HK-2 (cell line): ENCODE results near the gene CCDC34.
"Not testable (repeated sequence)": the region's sequence is repeated elsewhere in the genome, so short reads cannot be mapped to it uniquely, and the experiment has no call there.

ENCODE experiments used
- DNase-seq: peaks from one replicate; pipeline ENCODE4 v3.0.0-alpha.2; 2018; ENCODE audit not compliant: unreplicated experiment

CCDC34 gene

GRCh38 chr11:27361649-27362431, 1.2 kb downstream of the CCDC34 start:
- DNase-seq = no peak

DNA sequence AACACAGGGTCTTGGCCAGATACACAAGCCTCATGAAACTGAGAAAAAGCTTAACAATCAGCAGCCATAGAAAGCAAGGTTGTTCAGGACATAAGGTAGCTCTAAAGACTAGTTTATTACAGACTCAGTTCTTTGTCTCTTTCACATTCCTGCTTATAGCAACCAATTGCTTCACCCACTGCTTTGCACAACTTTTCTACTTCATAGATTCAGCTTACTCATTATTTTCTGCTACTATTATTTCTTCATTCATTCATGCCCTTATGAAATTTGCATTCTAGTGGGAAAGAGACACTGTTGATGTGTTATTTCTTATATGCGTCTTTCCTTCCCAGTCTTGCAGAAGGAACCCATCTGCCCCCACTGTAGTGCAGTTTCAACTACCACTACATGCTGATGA, 4.7 kb downstream of the CCDC34 start:
- DNase-seq = no peak

GRCh38 chr11:27357250-27357649, 5.8 kb downstream of the CCDC34 start:
- DNase-seq = no peak

GRCh38 chr11:27356624-27357222, 6.3 kb downstream of the CCDC34 start:
- DNase-seq = no peak

GRCh38 chr11:27355575-27356104, 7.4 kb downstream of the CCDC34 start:
- DNase-seq = no peak

GRCh38 chr11:27354359-27354965, 8.6 kb downstream of the CCDC34 start:
- no peak for DNase-seq

DNA sequence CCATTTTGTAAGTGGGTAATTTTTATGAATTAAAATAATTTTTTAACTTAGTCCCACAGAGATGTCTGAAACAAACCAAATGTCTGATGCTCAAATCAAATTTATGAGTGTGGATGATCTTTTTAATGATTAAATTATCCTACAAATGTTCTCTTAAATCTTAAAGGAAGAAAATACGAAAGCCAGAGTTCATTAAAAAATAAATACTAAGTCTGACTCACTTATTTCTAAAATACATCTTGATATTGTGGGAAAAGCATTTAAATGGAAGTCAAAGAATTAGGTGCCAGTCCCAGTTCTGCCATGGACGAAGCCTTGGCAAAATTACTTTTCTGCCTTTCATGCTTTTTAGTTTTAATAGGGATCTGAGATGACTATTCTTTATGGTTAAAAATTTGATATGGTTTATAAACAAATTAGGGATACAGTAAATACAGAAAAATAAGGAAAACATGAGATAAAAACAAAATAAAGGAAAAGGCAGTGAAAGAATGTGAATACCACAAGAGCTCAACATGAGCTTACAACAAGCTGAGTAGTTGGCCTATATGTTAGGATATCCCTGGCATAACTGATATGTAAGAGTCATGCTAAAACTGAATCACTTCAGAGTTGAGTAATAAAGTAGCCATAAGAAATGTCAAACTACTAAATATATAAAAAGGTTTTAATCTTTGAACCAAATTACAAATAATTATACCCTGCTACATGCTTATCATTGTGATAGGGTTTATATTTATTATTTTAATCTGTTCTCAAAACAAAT, 9.2 kb downstream of the CCDC34 start:
- DNase-seq = no peak

DNA sequence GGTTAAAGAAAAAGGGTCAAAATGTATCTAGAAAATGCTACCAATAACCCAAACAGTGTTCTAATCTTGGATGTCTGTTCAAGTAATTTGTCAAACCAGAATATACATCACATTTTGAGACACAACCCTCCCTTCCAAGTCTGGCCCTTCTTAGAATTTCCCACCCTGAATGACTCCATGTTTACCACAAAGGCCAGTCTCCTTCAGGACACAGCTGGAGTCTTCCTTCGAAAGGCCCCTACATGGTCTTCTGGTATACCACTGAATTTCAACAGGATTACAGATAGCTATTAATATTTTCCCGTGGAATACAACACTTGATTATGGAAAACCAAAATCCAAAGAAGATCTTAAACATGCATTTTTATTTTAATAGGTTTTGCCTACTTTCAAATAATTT, 10.2 kb downstream of the CCDC34 start:
- no peak for DNase-seq

DNA sequence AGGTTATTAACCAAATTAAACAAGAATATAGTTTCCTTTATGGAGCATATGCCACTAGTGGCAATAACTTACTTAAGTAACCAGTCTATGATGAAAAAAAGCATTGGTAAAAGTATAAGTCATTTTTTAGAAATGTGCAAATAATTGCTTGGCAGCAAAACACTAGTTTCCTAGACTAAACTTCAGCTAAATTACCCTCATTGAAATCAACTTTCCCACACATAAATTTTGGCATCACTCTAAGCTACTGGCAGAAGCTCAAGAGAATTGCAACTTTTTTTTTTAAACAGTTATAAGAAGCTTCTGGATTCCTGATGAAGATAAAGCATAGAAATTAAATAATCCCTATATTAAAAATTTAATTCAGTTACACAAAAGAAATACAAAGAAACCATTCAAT, 12.5 kb downstream of the CCDC34 start:
- DNase-seq = no peak

DNA sequence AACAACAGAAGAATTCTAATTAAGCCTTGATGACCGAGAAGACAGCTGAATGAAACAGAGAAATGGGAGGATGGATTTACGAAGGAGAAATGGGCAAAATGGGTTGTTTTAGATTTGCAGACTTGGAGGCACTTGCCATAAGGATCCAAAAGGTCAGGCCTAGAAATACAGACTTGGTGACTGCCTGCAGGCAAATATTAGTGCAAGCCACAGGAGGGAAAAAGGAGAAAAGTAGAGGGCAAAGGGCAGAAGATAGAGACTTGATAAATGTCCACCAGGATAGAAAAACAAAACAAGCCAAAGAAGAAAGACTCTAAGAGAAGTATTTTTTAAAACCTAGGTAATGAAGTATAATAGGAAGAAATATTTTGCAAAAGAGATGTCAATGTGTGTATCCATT, 13.1 kb downstream of the CCDC34 start:
- DNase-seq = no peak

DNA sequence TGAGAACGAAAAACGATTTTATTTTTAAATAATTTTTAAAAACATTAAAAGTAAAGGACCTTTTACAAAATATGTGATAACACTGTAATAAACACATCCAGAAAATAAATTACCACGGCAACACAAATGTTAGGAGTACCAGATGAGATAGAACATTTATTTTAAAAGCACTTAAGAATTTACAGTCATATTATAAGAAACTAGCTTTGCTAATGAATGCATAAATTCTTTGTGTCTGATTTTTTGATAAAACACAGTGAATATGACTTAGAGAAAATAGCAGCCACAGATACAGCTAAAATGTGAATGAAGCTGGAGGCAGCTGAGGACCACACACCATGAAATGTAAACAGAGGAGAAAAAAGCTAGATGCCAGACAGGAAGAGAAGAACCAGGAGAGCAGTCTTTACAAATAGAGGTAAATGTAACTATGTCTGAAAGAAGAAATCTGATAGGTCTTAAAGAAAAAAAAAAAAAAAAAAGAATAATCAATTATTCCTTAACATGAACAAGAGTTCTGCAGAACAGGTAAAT, 14.6 kb downstream of the CCDC34 start:
- DNase-seq = no peak

- DNase-seq = no peak
Observed at GRCh38 chr11:27347359-27348339, 15.4 kb downstream of the CCDC34 start.

GRCh38 chr11:27339941-27340340, 23.1 kb downstream of the CCDC34 start:
- no peak for DNase-seq

GRCh38 chr11:27334764-27335163, 28.3 kb downstream of the CCDC34 start:
- DNase-seq = not testable (repeated sequence)

GRCh38 chr11:27331981-27332380, 31.0 kb downstream of the CCDC34 start:
- no peak for DNase-seq

GRCh38 chr11:27330633-27331270, 32.3 kb downstream of the CCDC34 start:
- no peak for DNase-seq

GRCh38 chr11:27329867-27330632, 33.0 kb downstream of the CCDC34 start:
- no peak for DNase-seq

- DNase-seq = no peak
Observed at GRCh38 chr11:27328614-27329013, 34.4 kb downstream of the CCDC34 start.

- DNase-seq = not testable (repeated sequence)
Observed at GRCh38 chr11:27327064-27327463, 36.0 kb downstream of the CCDC34 start.
